Kidney epithelial cell (primary cell): ENCODE data around the gene TCL1B. TPM values are rescaled to one million over a fixed set of nuclear protein-coding genes. Genes with fewer than 3 reads are reported as not detected.
"Not testable (repeated sequence)": the region's sequence is repeated elsewhere in the genome, so short reads cannot be mapped to it uniquely, and the experiment has no call there.

ENCODE experiments used
- DNase-seq: peaks from one replicate; pipeline ENCODE4 v3.0.0-alpha.2; 2010; ENCODE audit warnings: low read depth
- H3K27me3 ChIP-seq: 2 replicates; pipeline ENCODE4 v1.6.0; 2011; ENCODE audit warnings: low read length; ENCODE audit not compliant: control insufficient read depth, insufficient read depth
- H3K36me3 ChIP-seq: 2 replicates; pipeline ENCODE4 v1.5.1; 2011; ENCODE audit warnings: low read length; ENCODE audit not compliant: control insufficient read depth, insufficient read depth
- H3K4me3 ChIP-seq: 2 replicates; pipeline ENCODE4 v1.5.1; 2011; ENCODE audit warnings: low read depth, mild to moderate bottlenecking, control low read depth, low read length
- total RNA-seq: library from RNA; depleted of rRNA; stranded (reverse); fragments of >200 nt; gene quantifications from 2 replicates; pipeline ENCODE4 v1.2.3, GENCODE V29; 2015
- TF ChIP-seq, protein P1 (sequence below): IDR thresholded peaks from 2 replicates; pipeline ENCODE4 v1.5.1; 2011; ENCODE audit warnings: mild to moderate bottlenecking, moderate library complexity, low read length, control low read depth, inconsistent platforms; ENCODE audit not compliant: insufficient read depth, poor library complexity, severe bottlenecking

Gene TCL1B
- total RNA-seq, 1 donor from 2014 or later, result not detected

DNA sequence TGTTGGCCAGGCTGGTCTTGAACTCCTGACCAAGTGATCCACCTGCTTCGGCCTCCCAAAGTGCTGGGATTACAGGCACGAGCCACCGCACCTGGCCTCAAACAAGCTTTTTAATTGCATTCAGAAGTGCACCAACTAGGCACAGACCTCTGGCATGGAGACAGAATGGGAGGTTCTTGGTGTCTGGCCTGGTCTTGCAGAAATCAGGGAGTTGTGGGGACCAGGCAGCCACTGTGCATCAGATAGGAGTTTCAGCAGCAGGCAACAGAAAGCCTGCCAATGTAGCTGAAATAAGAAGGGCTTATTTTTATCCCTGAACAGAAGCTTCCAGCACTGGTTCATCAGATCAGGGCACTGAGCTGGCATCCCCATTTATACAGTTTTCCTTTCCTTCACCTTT, 22.2 kb upstream of the TCL1B start:
- Histone ChIP-seq H3K36me3 (no peaks in the 10 kb centered on the region), H3K4me3 (no peak overlapping the region), H3K27me3 (no peaks in the 10 kb centered on the region)
- TF ChIP-seq, protein P1, sequence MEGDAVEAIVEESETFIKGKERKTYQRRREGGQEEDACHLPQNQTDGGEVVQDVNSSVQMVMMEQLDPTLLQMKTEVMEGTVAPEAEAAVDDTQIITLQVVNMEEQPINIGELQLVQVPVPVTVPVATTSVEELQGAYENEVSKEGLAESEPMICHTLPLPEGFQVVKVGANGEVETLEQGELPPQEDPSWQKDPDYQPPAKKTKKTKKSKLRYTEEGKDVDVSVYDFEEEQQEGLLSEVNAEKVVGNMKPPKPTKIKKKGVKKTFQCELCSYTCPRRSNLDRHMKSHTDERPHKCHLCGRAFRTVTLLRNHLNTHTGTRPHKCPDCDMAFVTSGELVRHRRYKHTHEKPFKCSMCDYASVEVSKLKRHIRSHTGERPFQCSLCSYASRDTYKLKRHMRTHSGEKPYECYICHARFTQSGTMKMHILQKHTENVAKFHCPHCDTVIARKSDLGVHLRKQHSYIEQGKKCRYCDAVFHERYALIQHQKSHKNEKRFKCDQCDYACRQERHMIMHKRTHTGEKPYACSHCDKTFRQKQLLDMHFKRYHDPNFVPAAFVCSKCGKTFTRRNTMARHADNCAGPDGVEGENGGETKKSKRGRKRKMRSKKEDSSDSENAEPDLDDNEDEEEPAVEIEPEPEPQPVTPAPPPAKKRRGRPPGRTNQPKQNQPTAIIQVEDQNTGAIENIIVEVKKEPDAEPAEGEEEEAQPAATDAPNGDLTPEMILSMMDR, result no peak
- DNase-seq, result no peak

DNA sequence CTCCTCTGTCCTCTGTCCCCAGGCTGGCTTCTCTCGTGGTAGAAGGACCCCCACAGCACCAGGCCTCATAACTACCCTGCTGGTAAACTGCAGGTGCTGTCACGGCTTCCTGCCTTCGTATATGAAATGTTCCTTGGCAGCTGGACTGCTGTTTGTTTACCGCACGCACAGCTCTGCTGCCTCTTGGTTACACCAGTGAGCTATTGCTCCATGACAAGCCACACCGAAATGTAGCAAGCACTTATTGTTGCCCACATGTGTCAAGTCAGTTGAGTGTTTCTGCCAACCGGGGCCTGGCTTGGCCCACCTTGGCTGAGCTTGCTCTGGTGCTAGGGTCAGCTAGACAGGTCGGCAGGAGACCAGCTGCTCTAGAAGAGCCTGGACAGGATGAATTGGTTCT, 21.7 kb upstream of the TCL1B start:
- Histone ChIP-seq H3K4me3 (no peak overlapping the region), H3K27me3 (no peaks in the 10 kb centered on the region), H3K36me3 (no peaks in the 10 kb centered on the region)
- DNase-seq, result no peak
- TF ChIP-seq, protein P1, result no peak

DNA sequence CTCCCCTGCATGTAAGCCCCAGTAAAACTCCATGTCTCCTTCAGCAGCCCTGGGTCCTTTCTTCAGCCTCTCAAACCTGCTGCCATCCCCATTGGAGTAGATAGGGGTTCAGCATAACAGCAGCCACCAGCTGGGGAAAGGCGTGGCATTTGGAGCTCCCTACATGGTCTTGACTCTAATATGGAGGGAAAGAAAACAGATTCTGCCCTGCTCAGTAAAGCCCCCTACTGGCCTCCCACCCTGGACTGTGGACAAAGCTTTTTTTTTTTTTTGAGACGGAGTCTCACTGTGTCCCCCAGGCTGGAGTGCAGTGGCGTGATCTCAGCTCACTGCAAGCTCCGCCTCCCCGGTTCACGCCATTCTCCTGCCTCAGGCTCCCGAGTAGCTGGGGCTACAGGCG, 20.7 kb upstream of the TCL1B start:
- DNase-seq, result not testable (repeated sequence)

GRCh38 chr14:95666450-95666849, 19.8 kb upstream of the TCL1B start:
- Histone ChIP-seq H3K36me3 (no peaks in the 10 kb centered on the region), H3K4me3 (no peak overlapping the region), H3K27me3 (no peaks in the 10 kb centered on the region)
- TF ChIP-seq, protein P1, result no peak
- DNase-seq, result no peak

More for the DNA sequence above, 20.7 kb upstream of the TCL1B start:
- H3K36me3 ChIP-seq, H3K4me3 ChIP-seq, H3K27me3 ChIP-seq: not testable (repeated sequence)

GRCh38 chr14:95667249-95667693, 19.0 kb upstream of the TCL1B start:
- no peaks in the 10 kb centered on the region for H3K36me3 ChIP-seq
- DNase-seq, result no peak
- no peak overlapping the region for H3K4me3 ChIP-seq
- H3K27me3 ChIP-seq, result no peaks in the 10 kb centered on the region
- TF ChIP-seq, protein P1, result no peak

- DNase-seq, result no peak
- H3K36me3 ChIP-seq, result no peaks in the 10 kb centered on the region
- no peaks in the 10 kb centered on the region for H3K27me3 ChIP-seq
- TF ChIP-seq, protein P1, result no peak
- no peak overlapping the region for H3K4me3 ChIP-seq
Measured at GRCh38 chr14:95668235-95668772, 17.9 kb upstream of the TCL1B start.
